ENCODE data around the gene POLR2J. TPM values are rescaled to one million over a fixed set of nuclear protein-coding genes. Genes with fewer than 3 reads are reported as not detected.
"Not testable (repeated sequence)": the region's sequence is repeated elsewhere in the genome, so short reads cannot be mapped to it uniquely, and the experiment has no call there.

Gene POLR2J
- total RNA-seq, 1 experiment from 2014 or later: 66.9 TPM

DNA sequence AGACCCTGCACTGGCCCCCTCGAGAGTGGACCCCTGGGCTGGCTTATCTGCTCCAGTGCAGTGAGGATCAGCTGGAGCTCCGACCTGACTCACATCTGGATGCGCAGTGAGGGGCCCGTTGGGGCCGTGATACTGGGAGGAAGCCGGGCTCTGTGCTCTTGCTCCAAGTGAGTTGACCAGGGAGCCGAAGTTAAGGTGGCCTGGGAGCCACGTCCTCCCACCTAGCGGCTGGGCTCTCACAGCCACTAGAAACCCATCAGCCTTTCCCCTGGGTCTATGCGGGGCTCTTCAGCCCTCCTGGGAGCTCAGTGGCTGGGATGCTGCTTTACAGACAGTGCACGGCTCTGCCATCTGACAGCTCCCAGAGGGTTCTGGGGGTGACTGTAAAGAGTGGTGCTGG lies 23.1 kb downstream of the POLR2J start:
- H3K4me2 ChIP-seq: no peak overlapping the region
- H4K20me1 ChIP-seq (ENCODE audit: insufficient read depth): no peaks in the 10 kb centered on the region
- H2AFZ ChIP-seq: no peak overlapping the region
- no peak overlapping the region for H3K27ac ChIP-seq
- H3K36me3 ChIP-seq (ENCODE audit: low read depth): no peaks in the 10 kb centered on the region
- H3K27me3 ChIP-seq (ENCODE audit: insufficient read depth, low read depth): no peaks in the 10 kb centered on the region
- H3K79me2 ChIP-seq (ENCODE audit: low read depth): no peaks in the 10 kb centered on the region
- DNase-seq: no peak
- 0 out of 2 replicates have a peak, but pooled peaks cover 6% of the 10 kb centered on the region for H3F3A ChIP-seq (ENCODE audit: insufficient read depth, low read depth)
- no TSS peak for BruUV-seq (replicated peaks)
- intact Hi-C loops (cut with micrococcal nuclease; ENCODE audit: unreplicated experiment): no loop called here
- CTCF ChIA-PET: interaction anchor here (0.5 to 1.2 kb wide), 3 partner anchors 11 to 1015 kb away, joined by 3 to 4 read pairs (median 4); no protein-coding TSS in a partner anchor
- no peaks in the 10 kb centered on the region for H3K4me1 ChIP-seq (replicated peaks; ENCODE audit: insufficient read depth)
- H3K4me3 ChIP-seq: no peak overlapping the region
- no peak for TF ChIP-seq EZH2 (IDR thresholded peaks at IDR 0.05; ENCODE audit: low read depth)
- TF ChIP-seq, protein P1, sequence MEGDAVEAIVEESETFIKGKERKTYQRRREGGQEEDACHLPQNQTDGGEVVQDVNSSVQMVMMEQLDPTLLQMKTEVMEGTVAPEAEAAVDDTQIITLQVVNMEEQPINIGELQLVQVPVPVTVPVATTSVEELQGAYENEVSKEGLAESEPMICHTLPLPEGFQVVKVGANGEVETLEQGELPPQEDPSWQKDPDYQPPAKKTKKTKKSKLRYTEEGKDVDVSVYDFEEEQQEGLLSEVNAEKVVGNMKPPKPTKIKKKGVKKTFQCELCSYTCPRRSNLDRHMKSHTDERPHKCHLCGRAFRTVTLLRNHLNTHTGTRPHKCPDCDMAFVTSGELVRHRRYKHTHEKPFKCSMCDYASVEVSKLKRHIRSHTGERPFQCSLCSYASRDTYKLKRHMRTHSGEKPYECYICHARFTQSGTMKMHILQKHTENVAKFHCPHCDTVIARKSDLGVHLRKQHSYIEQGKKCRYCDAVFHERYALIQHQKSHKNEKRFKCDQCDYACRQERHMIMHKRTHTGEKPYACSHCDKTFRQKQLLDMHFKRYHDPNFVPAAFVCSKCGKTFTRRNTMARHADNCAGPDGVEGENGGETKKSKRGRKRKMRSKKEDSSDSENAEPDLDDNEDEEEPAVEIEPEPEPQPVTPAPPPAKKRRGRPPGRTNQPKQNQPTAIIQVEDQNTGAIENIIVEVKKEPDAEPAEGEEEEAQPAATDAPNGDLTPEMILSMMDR (conservative IDR thresholded peaks at IDR 0.05): no peak
- H3K9me2 ChIP-seq (ENCODE audit: insufficient read depth): no peaks in the 10 kb centered on the region
- no peaks in the 10 kb centered on the region for H3K9me3 ChIP-seq (ENCODE audit: insufficient read depth, low read depth)
- POLR2A ChIA-PET (ENCODE audit: unreplicated experiment): interaction anchor here (0.5 kb wide), 1 partner anchor 12 kb away, joined by 5 read pairs; no protein-coding TSS in a partner anchor

DNA sequence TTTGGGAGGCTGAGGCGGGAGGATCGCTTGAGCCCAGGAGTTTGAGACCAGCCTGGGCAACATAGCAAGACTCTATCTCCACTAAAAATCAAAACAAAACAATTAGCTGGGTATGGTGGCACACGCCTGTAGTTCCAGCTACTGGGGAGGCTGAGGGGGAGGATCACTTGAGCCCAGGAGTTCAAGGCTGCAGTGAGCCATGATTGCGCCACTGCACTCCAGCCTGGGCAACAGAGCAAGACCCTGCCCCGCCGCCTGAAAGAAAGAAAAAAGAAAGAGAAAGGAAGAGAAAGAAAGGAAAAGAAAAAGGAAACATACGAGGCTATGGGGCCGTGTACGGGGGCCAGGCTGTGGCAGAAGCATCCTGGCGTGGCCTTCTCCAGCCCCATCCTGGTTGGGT lies 23.8 kb downstream of the POLR2J start:
- H3K36me3 ChIP-seq (ENCODE audit: low read depth); H3K4me2 ChIP-seq; H3K4me1 ChIP-seq (replicated peaks; ENCODE audit: insufficient read depth); H3K27ac ChIP-seq; H3K79me2 ChIP-seq (ENCODE audit: low read depth); H3K9me2 ChIP-seq (ENCODE audit: insufficient read depth); H3K27me3 ChIP-seq (ENCODE audit: insufficient read depth, low read depth); DNase-seq; CTCF ChIA-PET; H3F3A ChIP-seq (ENCODE audit: insufficient read depth, low read depth); H3K9me3 ChIP-seq (ENCODE audit: insufficient read depth, low read depth); H2AFZ ChIP-seq; BruUV-seq (replicated peaks); POLR2A ChIA-PET (ENCODE audit: unreplicated experiment); intact Hi-C loops (cut with micrococcal nuclease; ENCODE audit: unreplicated experiment); H3K4me3 ChIP-seq; H4K20me1 ChIP-seq (ENCODE audit: insufficient read depth): not testable (repeated sequence)

DNA sequence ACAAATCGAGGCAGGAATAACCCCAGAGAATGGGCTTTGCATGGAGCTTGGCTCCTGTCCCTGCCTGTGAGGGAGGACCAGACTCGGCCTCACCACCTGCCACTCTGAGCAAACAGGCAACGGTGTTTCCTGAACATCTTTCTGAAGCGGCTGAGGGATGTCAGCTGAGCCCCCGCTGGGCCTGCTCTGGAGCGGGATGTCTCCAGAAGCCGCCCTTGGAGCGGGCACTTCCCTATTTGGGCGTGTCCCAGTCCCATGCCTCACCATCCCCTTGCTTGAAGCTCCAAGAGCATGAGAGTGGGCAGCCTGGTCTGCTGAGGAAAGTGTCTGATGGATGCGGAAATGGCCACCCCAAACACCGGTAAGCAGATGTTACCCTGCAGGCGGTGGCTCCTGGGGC lies 24.3 kb downstream of the POLR2J start:
- H3K27ac ChIP-seq: no peak overlapping the region
- DNase-seq: no peak
- H3K9me3 ChIP-seq (ENCODE audit: insufficient read depth, low read depth): no peaks in the 10 kb centered on the region
- H2AFZ ChIP-seq: no peak overlapping the region
- CTCF ChIA-PET: no interaction called here
- intact Hi-C loops (cut with micrococcal nuclease; ENCODE audit: unreplicated experiment): no loop called here
- H3K4me2 ChIP-seq: no peak overlapping the region
- H3K4me1 ChIP-seq (replicated peaks; ENCODE audit: insufficient read depth): no peaks in the 10 kb centered on the region
- H3K27me3 ChIP-seq (ENCODE audit: insufficient read depth, low read depth): no peaks in the 10 kb centered on the region
- no peaks in the 10 kb centered on the region for H3K36me3 ChIP-seq (ENCODE audit: low read depth)
- no peaks in the 10 kb centered on the region for H3K79me2 ChIP-seq (ENCODE audit: low read depth)
- 0 out of 2 replicates have a peak, but pooled peaks cover 6% of the 10 kb centered on the region for H3F3A ChIP-seq (ENCODE audit: insufficient read depth, low read depth)
- no peak for TF ChIP-seq EZH2 (IDR thresholded peaks at IDR 0.05; ENCODE audit: low read depth)
- TF ChIP-seq, protein P1 (conservative IDR thresholded peaks at IDR 0.05): no peak
- no peaks in the 10 kb centered on the region for H4K20me1 ChIP-seq (ENCODE audit: insufficient read depth)
- no peaks in the 10 kb centered on the region for H3K9me2 ChIP-seq (ENCODE audit: insufficient read depth)
- POLR2A ChIA-PET (ENCODE audit: unreplicated experiment): no interaction called here
- no TSS peak for BruUV-seq (replicated peaks)
- H3K4me3 ChIP-seq: no peak overlapping the region

DNA sequence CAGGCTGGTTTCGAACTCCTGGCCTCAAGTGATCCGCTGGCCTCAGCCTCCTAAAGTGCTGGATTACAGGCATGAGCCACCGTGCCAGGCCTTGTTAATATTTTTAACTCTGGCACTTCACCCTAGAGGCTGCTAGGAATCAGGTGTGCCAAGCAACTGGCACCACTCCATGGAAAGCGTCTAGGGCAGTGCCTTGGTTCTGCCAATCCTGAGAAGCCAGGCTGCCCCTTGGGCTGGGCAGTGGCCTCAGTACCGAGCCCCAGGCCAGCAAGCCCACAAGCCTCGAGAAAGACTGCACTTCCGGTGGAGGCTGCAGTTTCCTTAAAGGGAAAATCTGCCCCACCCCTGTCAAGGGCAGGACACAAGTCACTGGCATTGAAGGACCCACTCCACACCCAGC lies 25.4 kb downstream of the POLR2J start:
- BruUV-seq (replicated peaks): no TSS peak
- no peak overlapping the region for H2AFZ ChIP-seq
- POLR2A ChIA-PET (ENCODE audit: unreplicated experiment): no interaction called here
- H3K4me1 ChIP-seq (replicated peaks; ENCODE audit: insufficient read depth): no peaks in the 10 kb centered on the region
- H3K4me3 ChIP-seq: no peak overlapping the region
- H3K79me2 ChIP-seq (ENCODE audit: low read depth): no peaks in the 10 kb centered on the region
- H3K36me3 ChIP-seq (ENCODE audit: low read depth): no peaks in the 10 kb centered on the region
- H4K20me1 ChIP-seq (ENCODE audit: insufficient read depth): no peaks in the 10 kb centered on the region
- no peak overlapping the region for H3K4me2 ChIP-seq
- no peaks in the 10 kb centered on the region for H3K9me2 ChIP-seq (ENCODE audit: insufficient read depth)
- no peak overlapping the region for H3K27ac ChIP-seq
- no peaks in the 10 kb centered on the region for H3K27me3 ChIP-seq (ENCODE audit: insufficient read depth, low read depth)
- intact Hi-C loops (cut with micrococcal nuclease; ENCODE audit: unreplicated experiment): no loop called here
- TF ChIP-seq, protein P1 (conservative IDR thresholded peaks at IDR 0.05): no peak
- TF ChIP-seq EZH2 (IDR thresholded peaks at IDR 0.05; ENCODE audit: low read depth): no peak
- no peaks in the 10 kb centered on the region for H3K9me3 ChIP-seq (ENCODE audit: insufficient read depth, low read depth)
- H3F3A ChIP-seq (ENCODE audit: insufficient read depth, low read depth): 0 out of 2 replicates have a peak, but pooled peaks cover 6% of the 10 kb centered on the region
- CTCF ChIA-PET: no interaction called here
- no peak for DNase-seq
